OCI-LY1 (cell line): ENCODE measurements around the gene LRRC3B.

Source experiments
- H2AFZ ChIP-seq: fragments of 200-600 bp; sonication (generic), shearing (Covaris generic); 2 replicates; pipeline ENCODE4 v1.6.0; 2014; ENCODE audit warnings: antibody characterized with exemption, mild to moderate bottlenecking, low read length
- H3F3A ChIP-seq: fragments of 200-600 bp; sonication (generic), shearing (Covaris generic); 2 replicates; pipeline ENCODE4 v1.6.0; 2014; ENCODE audit warnings: mild to moderate bottlenecking, antibody characterized with exemption, low read length, moderate library complexity; ENCODE audit not compliant: insufficient read depth
- H3K27ac ChIP-seq: fragments of 200-600 bp; sonication (generic); 2 replicates; pipeline ENCODE4 v1.5.1; 2014; ENCODE audit warnings: low read length, mixed run types, mild to moderate bottlenecking, low read depth; ENCODE audit not compliant: poor library complexity, severe bottlenecking
- H3K27me3 ChIP-seq: fragments of 200-600 bp; sonication (generic); 2 replicates; pipeline ENCODE4 v1.6.0; 2014; ENCODE audit warnings: antibody characterized with exemption, mild to moderate bottlenecking, low read length, moderate library complexity; ENCODE audit not compliant: insufficient read depth
- H3K36me3 ChIP-seq: fragments of 200-600 bp; sonication (generic); 2 replicates; pipeline ENCODE4 v1.6.1; 2014; ENCODE audit warnings: mild to moderate bottlenecking, antibody characterized with exemption, low read length, moderate library complexity, mixed read lengths; ENCODE audit not compliant: insufficient read depth
- H3K4me1 ChIP-seq: fragments of 200-600 bp; sonication (generic); 2 replicates; pipeline ENCODE4 v1.5.1; 2014; ENCODE audit warnings: mild to moderate bottlenecking, low read length, moderate library complexity; ENCODE audit not compliant: insufficient read depth, severe bottlenecking
- H3K4me2 ChIP-seq: fragments of 200-600 bp; sonication (generic), shearing (Covaris generic); 2 replicates; pipeline ENCODE4 v1.6.1; 2014; ENCODE audit warnings: low read length
- H3K4me3 ChIP-seq: fragments of 200-600 bp; sonication (generic); 2 replicates; pipeline ENCODE4 v1.5.1; 2014; ENCODE audit warnings: low read length, low read depth, mild to moderate bottlenecking, mixed read lengths; ENCODE audit not compliant: poor library complexity, severe bottlenecking
- H3K79me2 ChIP-seq: fragments of 200-600 bp; shearing (Covaris generic); 2 replicates; pipeline ENCODE4 v1.6.1; 2016; ENCODE audit warnings: mixed run types, low read length, mixed read lengths; ENCODE audit not compliant: insufficient read depth
- H3K9ac ChIP-seq: fragments of 200-600 bp; sonication (generic), shearing (Covaris generic); 2 replicates; pipeline ENCODE4 v1.6.1; 2014; ENCODE audit warnings: mild to moderate bottlenecking, low read length, mixed read lengths
- H3K9me2 ChIP-seq: fragments of 200-600 bp; sonication (generic), shearing (Covaris generic); 2 replicates; pipeline ENCODE4 v1.6.1; 2014; ENCODE audit warnings: low read depth, mild to moderate bottlenecking, low read length, mixed read lengths
- H3K9me3 ChIP-seq: fragments of 200-600 bp; shearing (Covaris generic); 2 replicates; pipeline ENCODE4 v1.6.1; 2014; ENCODE audit warnings: low read length, mixed read lengths
- H4K20me1 ChIP-seq: fragments of 200-600 bp; sonication (generic), shearing (Covaris generic); 2 replicates; pipeline ENCODE4 v1.6.0; 2016; ENCODE audit warnings: mild to moderate bottlenecking, low read length; ENCODE audit not compliant: insufficient read depth
- CTCF ChIP-seq: fragments of 200-600 bp; sonication (generic), shearing (Covaris generic); IDR thresholded peaks from 2 replicates; pipeline ENCODE4 v1.5.1; 2017; ENCODE audit warnings: mild to moderate bottlenecking, antibody characterized with exemption, low read length, moderate library complexity, mixed read lengths
- EZH2 ChIP-seq: fragments of 200-600 bp; sonication (generic), shearing (Covaris generic); IDR thresholded peaks from 2 replicates; pipeline ENCODE4 v1.8.0; 2017; ENCODE audit warnings: borderline replicate concordance, mixed run types, mild to moderate bottlenecking, antibody characterized with exemption, low read length, moderate library complexity, mixed read lengths

LRRC3B gene

GRCh38 chr3:26587571-26587970, 35.0 kb upstream of the LRRC3B start:
- Histone ChIP-seq H3K4me2 (no peak overlapping the region), H3K4me3 (no peak overlapping the region), H3K27me3 (no peaks in the 10 kb centered on the region), H3K9me2 (no peaks in the 10 kb centered on the region), H3K27ac (no peak overlapping the region), H2AFZ (no peak overlapping the region), H4K20me1 (no peaks in the 10 kb centered on the region), H3K79me2 (no peaks in the 10 kb centered on the region), H3K36me3 (no peaks in the 10 kb centered on the region), H3K9ac (no peak overlapping the region), H3F3A (no peaks in the 10 kb centered on the region), H3K9me3 (no peaks in the 10 kb centered on the region), H3K4me1 (no peaks in the 10 kb centered on the region)
- TF ChIP-seq CTCF (no peak), EZH2 (no peak)

- Histone ChIP-seq H3K4me2 (no peak overlapping the region), H3K9ac (no peak overlapping the region), H3F3A (no peaks in the 10 kb centered on the region), H3K36me3 (no peaks in the 10 kb centered on the region), H3K4me3 (no peak overlapping the region), H3K27ac (no peak overlapping the region), H3K79me2 (no peaks in the 10 kb centered on the region), H2AFZ (no peak overlapping the region), H3K9me2 (no peaks in the 10 kb centered on the region), H3K4me1 (no peaks in the 10 kb centered on the region), H4K20me1 (no peaks in the 10 kb centered on the region), H3K27me3 (no peaks in the 10 kb centered on the region), H3K9me3 (no peaks in the 10 kb centered on the region)
- TF ChIP-seq EZH2 (no peak), CTCF (no peak)
Measured at GRCh38 chr3:26588931-26589330, 33.6 kb upstream of the LRRC3B start.

GRCh38 chr3:26589678-26590077, 32.9 kb upstream of the LRRC3B start:
- Histone ChIP-seq H3K4me2 (no peak overlapping the region), H3K9me3 (no peaks in the 10 kb centered on the region), H4K20me1 (no peaks in the 10 kb centered on the region), H3K9ac (no peak overlapping the region), H3K4me1 (no peaks in the 10 kb centered on the region), H3K36me3 (no peaks in the 10 kb centered on the region), H3K4me3 (no peak overlapping the region), H3K27ac (no peak overlapping the region), H3K9me2 (no peaks in the 10 kb centered on the region), H3K79me2 (no peaks in the 10 kb centered on the region), H3K27me3 (no peaks in the 10 kb centered on the region), H3F3A (no peaks in the 10 kb centered on the region), H2AFZ (no peak overlapping the region)
- TF ChIP-seq CTCF (no peak), EZH2 (no peak)
